ENCODE measurements around the gene MACF1.
"Not testable (repeated sequence)": the region's sequence is repeated elsewhere in the genome, so short reads cannot be mapped to it uniquely, and the experiment has no call there.

MACF1 gene

DNA sequence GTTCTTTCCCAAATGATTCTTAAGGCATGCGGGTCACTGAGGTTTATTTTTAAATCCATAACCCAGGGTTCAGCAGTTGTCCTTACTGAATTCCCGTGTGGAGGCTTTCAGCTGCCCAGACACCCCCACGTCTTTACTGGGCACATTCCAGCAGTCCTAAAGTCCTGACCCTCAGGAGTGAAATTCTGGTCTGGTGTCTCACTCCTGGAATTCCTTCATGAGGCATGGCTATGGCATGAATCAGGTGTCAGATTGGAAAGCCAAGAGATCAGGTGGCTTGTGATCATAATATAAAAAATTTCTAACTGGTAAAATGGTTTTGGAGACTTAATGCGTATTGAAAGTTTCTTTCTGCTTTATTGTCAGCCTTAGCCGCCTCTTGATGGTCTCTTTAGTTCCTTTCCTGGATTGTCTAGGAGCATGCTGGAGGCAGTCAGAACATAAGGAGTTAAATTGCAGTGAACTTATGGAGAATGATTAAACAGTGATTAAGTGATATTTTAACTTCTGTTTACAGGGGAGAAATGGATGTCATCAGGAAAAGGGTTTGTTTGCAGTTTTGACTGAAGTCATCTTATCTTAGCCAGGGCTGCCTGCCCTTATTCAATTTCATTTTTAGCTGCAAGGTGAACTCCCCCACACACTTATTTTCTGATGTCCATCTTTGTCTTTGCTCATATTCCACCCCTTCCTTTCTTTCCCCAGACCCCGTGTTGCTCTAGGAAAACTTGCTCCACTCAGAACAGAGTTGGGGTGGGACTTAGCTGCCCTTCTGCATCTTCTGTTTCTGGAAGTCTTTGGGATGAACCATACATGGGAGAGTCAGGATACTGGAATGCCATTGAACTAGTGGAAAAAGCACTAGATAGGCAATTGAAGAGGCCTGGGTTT lies 25.7 kb upstream of the MACF1 start:
- no peak for DNase-seq

DNA sequence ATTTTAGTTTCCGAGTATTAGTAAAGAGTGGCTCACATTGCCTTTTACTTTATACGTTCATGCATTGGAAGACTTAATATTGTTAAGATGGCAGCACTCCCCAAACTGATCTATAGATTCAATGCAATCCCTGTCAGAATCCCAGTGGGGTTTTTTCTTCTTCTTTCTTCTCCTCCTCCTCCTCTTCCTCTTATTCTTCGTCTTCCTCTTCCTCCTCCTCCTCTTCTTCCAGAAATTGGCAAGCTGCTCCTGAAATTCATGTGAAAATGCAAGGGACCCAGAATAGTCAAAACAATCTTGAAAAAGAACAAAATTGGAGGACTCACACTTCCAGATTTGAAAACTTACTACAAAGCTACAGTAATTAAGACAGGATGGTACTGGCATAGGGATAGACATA lies 23.2 kb upstream of the MACF1 start:
- no peak for DNase-seq

DNA sequence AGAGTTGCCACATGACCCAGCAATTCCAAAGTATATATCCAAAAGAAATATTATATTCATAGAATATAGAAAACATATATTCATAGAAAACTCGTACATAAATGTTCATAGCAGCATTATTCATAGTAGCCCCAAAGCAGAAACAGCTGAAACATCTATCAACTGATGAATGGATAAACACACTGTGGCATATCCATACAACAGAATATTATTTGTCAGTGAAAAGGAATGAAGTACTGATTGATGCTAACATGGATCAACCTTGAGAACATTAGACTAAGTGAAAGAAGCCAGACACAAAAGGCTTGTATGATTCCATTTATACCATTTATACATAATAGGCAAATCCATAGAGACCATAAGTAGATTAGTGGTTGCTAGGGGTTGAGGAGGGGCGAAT lies 21.7 kb upstream of the MACF1 start:
- DNase-seq = no peak

DNA sequence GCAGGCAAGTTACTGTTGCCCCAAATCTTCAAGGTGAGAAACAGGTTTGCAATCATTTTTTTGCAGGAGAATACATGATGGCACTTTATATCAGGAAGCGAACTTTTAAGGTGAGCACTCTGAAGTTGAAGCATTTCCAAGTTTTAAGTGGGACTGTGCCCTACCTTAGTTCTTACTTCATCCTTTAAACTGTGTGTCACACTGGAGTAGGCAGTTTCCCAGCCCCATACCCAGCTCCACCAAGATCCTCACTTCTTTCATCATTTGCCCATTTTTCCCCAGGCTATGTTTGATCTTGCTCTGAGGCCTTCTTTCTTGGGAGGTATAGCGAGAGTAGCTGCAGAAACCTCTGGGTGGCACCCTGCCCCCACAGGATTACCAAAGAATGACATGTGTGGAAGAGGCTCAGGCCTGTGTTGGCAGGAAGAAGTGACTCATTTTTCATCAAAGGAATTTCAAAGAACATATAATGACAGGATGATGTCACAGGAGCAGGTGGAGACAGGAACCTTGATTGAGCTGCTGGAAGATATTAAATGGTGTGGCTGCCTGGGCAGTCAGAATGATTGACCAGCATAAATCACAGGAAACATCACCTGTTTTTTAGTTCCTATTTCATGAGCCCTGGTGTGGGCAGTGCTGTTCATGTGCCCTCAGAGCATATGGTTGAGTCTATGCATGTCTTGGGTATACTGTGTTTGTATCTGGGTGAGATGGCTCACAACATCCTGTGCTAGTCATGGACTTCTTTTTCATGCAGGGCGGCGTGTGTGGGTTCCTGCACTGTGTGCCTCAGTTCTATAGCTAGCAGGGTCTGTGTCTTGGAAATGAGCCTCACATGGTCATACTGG lies 20.8 kb upstream of the MACF1 start:
- DNase-seq = peak; percentile 60 to 65

DNA sequence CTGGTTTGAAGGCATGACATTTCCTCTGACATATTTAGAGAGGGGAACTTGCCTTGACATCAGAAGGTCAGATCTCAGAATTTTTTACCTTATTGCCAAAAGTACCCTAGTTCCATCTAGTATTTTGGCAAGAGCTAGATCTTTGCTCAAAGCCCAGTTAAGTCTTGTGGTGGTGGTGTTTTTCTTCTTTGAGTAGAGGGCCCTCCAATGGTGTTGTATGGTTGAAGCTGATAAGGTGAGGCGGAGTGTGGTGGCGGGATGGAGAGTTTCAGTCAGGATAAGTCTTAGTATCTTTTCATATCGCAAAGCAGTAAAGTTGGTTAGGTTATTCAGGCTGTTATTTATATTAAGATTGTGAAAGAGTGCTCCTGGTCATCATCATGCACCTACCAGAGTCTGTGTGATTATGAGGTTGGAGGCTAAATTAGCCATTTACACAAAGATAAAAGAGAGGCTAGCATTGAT lies 20.1 kb upstream of the MACF1 start:
- no peak for DNase-seq

DNA sequence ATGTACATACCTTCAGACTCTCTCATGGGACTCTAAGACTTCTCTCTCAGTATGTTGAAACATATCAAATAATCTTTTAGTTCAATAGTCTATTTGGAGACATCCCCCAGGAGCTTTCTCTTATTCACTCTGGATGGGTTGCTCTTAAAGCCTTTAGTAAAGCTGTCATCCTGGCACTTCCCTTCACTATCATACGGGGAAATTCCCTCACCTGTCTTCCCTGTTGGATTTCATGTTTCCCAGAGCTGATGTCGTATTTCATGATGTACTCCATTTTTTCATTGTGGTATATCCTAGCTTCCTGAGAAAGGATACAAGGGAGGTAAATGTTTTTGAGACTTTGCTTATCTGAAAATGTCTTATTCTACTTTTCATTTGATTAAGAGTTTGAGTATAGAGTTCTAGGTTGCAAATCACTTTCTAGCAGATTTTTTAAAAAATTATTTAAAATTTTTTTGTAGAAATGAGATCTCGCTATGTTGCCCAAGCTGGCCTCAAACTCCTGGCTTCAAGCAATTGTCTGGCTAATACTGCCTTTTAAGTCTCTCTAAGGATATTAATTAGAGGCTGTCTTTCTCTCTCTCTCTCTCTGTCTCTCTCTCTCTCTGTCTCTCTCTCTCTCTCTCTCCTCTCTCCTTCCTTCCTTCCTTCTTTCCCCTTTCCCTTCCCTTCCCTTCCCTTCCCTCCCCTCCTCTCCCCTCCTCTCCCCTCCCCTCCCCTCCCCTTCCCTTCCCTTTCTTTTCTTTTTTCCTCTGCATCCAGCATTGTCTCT lies 17.0 kb upstream of the MACF1 start:
- no peak for DNase-seq

DNA sequence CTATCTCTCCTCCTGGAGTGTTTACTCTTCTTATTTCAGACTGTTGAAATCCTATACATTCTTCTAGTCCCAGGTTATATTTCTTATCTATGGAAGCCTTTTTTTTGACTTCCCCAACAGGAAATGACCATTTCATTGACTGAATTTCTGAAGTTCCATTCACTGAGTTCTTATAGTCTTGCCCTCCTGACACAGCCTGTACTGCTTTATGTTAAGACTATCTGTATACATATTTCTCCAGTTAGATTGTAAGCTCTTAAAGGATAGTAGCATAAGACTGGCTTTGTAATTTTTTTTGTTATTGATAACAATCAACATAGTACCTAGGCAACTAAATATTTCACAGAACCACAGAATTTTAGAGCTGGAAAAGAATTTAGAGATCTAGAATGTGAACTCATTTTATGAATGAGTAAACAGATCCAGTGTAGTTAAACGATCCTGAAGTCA lies 14.9 kb upstream of the MACF1 start:
- DNase-seq = no peak

DNA sequence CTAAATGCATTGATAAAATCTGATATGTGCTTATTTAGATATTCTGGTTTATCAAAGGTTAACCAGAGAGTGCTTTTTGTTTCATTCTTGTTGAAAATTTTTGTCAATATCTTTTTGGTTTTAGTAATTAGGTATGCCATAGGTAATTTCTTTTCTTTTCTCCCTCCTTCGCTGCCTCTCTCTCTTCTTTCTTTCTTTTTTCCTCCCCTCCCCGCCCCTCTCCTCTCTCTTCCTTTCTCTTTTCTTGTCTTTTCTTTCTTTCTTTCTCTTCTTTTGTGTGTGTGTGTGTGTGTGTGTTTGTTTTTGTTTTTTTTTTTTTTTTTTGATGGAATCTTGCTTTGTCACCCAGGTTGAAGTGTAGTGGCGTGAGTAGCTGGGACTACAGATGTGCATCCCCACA lies 14.4 kb upstream of the MACF1 start:
- DNase-seq = no peak

DNA sequence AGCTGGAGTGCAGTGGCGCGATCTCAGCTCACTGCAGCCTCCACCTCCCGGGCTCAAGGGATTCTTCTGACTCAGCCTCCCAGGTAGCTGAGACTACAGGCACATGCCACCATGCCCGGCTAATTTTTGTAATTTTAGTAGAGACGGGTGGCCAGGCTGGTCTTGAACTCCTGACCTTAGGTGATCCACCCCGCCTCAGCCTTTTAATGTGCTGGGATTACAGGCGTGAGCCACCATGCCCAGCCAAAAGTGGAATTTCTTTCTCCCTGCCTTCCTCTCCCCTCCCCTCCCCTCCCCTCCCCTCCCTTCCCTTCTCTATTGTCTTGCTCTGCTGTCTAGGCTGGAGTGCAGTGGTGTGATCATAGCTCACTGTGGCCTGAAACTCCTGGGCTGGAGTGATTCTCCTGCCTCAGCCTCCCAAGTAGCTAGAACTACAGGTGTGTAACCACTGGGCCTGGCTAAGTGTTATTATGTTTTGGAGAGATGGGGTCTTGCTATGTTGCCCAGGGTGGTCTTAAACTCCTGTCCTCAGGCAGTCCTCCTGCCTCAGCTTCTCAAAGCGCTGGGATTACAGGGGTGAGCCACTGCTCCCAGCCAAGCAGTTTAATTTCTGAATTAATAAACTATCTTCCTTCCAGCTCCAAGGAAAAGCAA lies 10.0 kb upstream of the MACF1 start:
- no peak for DNase-seq

DNA sequence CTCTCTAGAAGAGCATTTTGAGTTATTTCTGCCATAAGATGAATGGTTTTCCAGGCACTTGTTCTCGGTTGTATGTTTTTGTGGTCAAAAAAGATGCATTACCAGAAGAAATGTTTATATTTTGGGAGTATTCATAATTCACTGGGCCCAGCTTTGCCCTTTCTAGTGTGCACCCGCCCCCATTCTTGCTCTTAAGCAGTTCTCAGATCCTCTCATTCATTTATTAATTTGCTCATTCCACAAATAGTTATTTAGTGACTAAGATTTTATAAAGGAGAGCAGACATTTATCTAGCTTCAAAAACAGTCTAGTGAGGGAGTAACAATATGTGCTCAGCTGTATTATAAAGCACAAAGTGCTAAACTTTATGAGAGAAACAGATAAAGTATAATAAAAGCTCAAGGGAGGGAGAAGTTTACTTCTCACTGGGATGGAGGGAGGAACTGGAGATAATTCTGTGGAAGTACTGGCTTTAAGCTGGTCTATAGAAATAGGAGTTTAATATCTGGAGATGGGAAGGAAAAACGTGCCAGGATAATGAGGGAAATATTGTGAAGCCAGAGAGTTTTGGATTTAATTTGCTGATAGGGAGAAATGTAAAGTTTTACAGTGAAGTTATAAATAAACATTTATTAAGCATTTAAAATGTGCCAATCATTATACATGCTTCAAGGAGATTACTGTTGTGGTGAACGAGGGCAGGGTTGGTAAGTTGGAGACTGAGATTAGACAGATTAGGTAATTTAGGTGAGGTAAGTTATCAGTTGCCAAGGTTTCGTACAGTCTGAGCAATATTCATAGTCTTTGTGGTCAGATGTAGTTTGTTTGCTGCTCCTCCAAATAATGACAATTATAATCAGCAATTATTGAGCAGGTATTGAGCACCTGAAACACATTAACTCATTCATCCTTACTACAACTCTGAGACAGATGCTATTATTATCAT lies 9.1 kb upstream of the MACF1 start:
- DNase-seq = no peak

DNA sequence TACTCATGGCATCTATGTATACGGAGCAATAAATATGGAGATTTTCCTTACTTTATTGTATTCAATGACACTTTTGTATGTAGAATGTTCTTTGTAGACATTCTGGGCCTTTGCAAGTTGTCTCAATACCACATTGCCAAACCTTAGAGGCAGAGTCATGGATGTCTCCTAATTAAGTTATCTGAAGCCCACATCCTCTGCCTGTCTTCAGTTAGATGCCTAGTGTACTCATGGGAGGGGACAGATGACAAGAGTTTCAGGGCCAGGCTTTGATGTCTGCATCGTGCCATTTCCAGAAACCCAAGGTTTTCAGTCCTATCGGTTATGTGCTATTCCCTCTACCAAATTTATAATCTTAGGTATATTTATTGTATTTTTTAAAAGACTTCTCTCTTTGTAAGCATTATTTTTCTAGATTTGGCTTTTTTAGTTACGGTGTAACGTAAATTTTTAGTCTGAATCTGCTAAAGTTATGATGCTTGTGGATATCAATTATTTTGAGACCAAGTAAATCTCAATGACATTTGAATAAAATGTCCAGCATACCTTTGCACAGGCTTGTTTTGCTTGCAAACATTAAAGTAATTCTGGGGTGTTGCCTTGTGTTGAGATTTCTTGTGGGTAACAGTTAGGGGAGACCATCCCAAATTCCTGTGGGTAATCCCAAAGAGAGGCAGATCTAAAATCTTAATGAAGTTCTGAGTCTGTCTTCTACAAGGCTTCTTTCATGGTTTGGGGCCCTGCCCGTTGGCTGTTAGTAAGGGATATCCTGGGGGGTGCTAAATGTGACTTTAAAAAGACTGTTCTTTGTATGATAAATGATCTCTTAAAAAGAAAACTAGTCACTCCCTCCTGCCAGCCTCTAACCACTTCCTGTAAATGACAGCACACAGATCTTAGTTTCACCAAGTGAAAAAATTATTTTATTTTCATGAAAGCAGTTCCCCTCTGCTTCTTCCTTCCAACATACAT lies 8.0 kb upstream of the MACF1 start:
- DNase-seq = no peak

DNA sequence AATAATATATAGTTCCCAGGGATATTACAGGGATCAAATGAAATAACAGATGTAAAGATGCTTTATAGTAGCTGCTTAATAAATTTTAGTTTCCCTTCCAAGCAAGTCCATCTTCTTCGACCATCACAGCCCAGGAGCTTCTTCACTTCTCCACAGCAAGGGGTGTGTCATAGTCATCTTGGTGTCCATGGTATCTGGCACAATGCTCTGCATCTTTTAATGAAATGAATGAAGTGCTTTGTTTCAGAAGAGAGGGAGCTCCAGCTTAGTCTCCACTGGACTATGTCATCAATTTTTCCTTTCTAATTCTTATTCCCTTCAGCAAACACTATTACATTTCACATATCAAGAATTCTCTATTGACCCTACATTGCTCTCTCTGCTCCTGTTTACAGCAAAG lies 4.9 kb upstream of the MACF1 start:
- DNase-seq = no peak

DNA sequence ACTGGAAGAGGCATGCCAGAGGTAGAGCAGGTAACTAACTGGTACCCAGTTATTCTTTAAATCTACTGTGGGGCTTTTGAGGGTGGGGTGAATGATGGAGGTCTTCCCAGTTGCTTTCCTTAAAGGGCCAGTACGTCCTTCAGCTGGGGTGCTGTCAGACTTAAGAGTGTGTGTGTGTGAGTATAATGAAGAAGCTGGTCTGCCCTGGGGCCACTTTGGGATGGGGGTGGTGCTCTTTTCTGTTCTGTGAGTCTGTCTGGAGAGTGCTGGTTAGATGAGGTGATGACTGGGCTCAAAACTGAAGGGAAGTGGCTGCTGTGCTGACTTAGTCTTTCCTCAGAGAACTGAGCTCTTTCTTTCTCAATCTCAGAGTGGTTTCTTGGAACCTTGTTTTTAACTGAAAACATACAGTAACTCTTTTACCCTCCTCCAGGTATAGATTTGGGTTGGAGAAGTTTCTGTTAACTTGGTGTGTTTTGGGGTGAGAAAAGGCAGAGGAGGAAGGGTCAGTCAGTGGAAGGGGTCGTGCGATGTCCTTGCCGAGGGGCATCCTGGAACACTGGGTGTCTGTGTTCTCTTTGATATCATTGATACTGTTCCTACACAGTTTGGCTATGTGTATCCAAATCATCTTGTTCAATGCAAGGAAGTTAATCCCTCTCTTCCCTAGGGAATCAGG lies 746 bp downstream of the MACF1 start:
- peak; percentile 52 to 57 for DNase-seq

DNA sequence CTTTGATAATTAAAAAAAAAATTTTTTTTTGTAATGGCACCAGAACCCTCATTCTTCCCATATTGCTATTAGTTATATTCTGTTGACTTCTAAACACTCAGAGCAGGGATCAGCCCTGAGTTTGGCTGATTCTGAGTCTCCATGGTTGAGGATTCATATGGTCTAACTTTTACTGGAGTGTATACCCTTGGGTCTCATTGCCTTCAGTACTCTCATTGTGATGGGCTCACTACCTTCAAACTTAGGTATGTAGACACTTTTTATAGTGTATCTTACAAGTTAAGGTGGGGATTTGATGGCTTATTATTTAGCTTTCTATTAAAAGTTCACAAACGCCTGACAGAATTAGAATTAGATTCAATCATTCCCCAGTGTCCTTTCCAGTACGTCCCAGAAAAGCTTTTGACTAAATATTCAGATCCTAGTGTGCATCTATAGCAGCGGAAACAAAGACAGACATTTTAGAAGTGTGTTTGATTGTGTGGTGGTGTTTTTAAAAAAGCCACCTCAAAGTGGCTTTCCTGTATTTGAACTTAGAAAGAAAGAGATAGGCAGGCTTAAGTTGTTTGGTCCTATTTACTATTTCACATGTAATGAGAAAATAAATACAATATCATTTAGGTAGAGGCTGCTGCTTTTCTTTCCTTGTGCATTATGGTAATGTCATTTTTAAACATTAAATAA lies 1.4 kb downstream of the MACF1 start:
- no peak for DNase-seq

DNA sequence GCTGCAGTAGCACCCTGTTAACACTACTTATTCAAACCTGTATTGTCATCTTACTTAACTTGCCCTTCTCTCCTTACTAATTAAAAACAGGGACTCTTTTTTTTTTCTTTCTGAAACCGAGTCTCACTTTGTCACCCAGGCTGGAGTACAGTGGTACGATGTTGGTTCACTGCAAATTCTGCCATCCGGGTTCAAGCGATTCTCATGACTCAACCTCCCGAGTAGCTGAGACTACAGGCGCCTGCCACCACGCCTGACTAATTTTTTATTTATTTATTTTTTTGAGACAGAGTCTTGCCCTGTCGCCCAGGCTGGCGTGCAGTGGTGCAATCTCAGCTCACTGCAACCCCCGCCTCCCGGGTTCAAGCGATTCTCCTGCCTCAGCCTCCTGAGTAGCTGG lies 3.9 kb downstream of the MACF1 start:
- not testable (repeated sequence) for DNase-seq

DNA sequence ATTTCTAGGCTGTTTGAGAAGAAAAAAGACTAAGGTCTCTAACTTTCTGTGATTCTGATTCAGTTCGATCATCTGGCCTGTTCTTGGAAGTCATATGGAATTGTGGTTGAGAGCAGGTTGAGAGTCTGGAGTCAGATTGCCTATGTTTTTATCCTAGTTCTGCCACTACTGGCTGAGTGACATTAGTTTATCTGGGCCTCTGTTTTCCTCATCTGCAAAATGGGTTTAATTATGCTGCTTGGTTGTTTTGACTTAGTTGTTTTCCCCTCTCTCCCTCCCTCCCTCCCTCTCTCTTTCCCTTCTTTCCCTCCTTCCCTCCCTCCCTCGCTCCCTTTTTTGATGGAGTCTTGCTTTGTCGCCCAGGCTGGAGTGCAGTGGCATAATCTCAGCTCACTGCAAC lies 6.2 kb downstream of the MACF1 start:
- no peak for DNase-seq

DNA sequence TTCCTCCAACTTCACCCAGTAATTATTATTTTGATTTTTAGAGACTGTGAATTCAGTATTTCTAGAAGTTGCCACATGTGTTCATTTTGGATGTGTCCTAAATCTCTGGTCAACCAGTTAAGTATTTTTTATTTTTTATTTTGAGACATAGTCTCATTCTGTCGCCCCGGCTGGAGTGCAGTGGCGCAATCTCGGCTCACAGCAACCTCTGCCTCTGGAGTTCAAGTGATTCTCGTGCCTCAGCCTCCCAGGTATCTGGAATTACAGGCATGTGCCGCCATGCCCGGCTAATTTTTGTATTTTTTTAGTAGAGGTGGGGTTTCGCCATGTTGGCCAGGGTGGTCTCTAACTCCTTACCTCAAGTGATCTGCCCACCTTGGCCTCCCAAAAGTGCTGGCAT lies 8.0 kb downstream of the MACF1 start:
- no peak for DNase-seq

DNA sequence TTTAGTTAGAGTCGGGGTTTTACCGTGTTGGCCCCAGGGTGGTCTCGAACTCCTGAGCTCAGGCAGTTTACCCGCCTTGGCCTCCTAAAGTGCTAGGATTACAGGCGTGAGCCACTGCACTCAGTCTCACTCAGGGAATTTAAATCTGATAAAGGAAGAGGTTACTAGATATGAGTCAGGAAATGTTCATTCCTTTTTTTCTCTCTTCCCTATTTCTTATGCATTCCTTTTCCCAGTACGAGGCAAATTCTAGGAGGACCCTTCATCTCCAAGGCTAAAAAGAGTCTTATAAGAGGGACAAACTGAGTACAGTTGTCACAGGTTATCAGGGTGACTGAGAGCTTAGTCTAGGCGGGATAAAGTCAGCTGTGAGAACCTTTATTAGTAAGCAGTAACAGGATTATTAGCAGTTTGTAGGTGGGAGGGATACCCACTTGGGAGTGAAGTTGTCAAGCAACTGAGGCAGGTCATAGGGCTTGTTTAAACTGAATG lies 9.1 kb downstream of the MACF1 start:
- no peak for DNase-seq

Data from stimulated activated CD4-positive, alpha-beta T cell treated with anti-CD3 and anti-CD28 coated beads, Interleukin-2, amount 100 ng/mL, for 48 hours (primary cell).